Stimulated activated naive CD8-positive, alpha-beta T cell treated with anti-CD3 and anti-CD28 coated beads, Interleukin-15, Interleukin-2, amounts not matched to agents 100 U/mL and 50 U/mL, for 24 hours (primary cell): Measurements from ENCODE around the gene IGF2BP3.

Source experiments
- ATAC-seq: fragments of 150-1000 bp; cut with Tn5 transposase; one replicate; pipeline ENCODE4 v1.10.0; 2021
- DNase-seq: peaks from one replicate; pipeline ENCODE4 v3.0.0; 2021

Gene IGF2BP3

GRCh38 chr7:23261843-23262452 lies 208.3 kb downstream of the IGF2BP3 start:
- ATAC-seq (peak; percentile 86), DNase-seq (peak; percentile 68)

GRCh38 chr7:23260371-23260770 lies 209.9 kb downstream of the IGF2BP3 start:
- ATAC-seq (no peak), DNase-seq (no peak)
